Activated CD8-positive, alpha-beta memory T cell treated with anti-CD3 and anti-CD28 coated beads for 36 hours (primary cell): ENCODE results near the gene SLC26A3. TPM values are rescaled to one million over a fixed set of nuclear protein-coding genes. Genes with fewer than 3 reads are reported as not detected.

Experiments used
- CTCF ChIA-PET: fragments of 350-600 bp; sonication (Branson Sonifier 250); formaldehyde crosslinking; loops from one replicate; lab custom pipeline; 2021; ENCODE audit warnings: antibody characterized with exemption; lab: Charles Lee
- POLR2A ChIA-PET: fragments of 350-600 bp; sonication (Branson Sonifier 250); formaldehyde crosslinking; loops from one replicate; lab custom pipeline; 2021; ENCODE audit warnings: antibody characterized with exemption; lab: Charles Lee
- total RNA-seq, 2 experiments: library from RNA; stranded (reverse); gene quantifications; one replicate each; pipeline ENCODE4 v1.2.3, GENCODE V29; 2021

The SLC26A3 gene
- total RNA-seq, 2 experiments from 2014 or later = not detected

- ChIA-PET CTCF (no interaction called here), POLR2A (no interaction called here)
These were observed 21.8 kb upstream of the SLC26A3 start for GRCh38 chr7:107824858-107825257.

- POLR2A ChIA-PET = no interaction called here
- CTCF ChIA-PET = no interaction called here
These were observed 15.6 kb upstream of the SLC26A3 start for GRCh38 chr7:107818622-107819021.

- ChIA-PET POLR2A (interaction anchor here (0.9 kb wide), 1 partner anchor 73 kb away, joined by 4 read pairs; no protein-coding TSS in a partner anchor), CTCF (interaction anchor here (1.8 kb wide), 1 partner anchor 73 kb away, joined by 6 read pairs; the partner anchor contains the start of gene CBLL1)
These were observed 13.1 kb upstream of the SLC26A3 start for GRCh38 chr7:107816011-107816566.

- CTCF ChIA-PET = interaction anchor here (1.8 kb wide), 1 partner anchor 72 kb away, joined by 6 read pairs; the partner anchor contains the start of gene CBLL1
- POLR2A ChIA-PET = interaction anchor here (0.9 kb wide), 1 partner anchor 72 kb away, joined by 4 read pairs; no protein-coding TSS in a partner anchor
These were observed 12.3 kb upstream of the SLC26A3 start for GRCh38 chr7:107815254-107815882.

GRCh38 chr7:107813524-107813923 is 10.5 kb upstream of the SLC26A3 start:
- POLR2A ChIA-PET = no interaction called here
- CTCF ChIA-PET = no interaction called here

GRCh38 chr7:107811934-107812333 is 8.9 kb upstream of the SLC26A3 start:
- POLR2A ChIA-PET = no interaction called here
- CTCF ChIA-PET = interaction anchor here (0.6 kb wide), 1 partner anchor 80 kb away, joined by 3 read pairs; no protein-coding TSS in a partner anchor

GRCh38 chr7:107810626-107811025 is 7.6 kb upstream of the SLC26A3 start:
- ChIA-PET POLR2A (no interaction called here), CTCF (no interaction called here)

- CTCF ChIA-PET = no interaction called here
- POLR2A ChIA-PET = no interaction called here
These were observed 6.2 kb upstream of the SLC26A3 start for GRCh38 chr7:107809179-107809578.

- ChIA-PET POLR2A (no interaction called here), CTCF (interaction anchor here (0.6 kb wide), 1 partner anchor 435 kb away, joined by 7 read pairs; no protein-coding TSS in a partner anchor)
These were observed 3.3 kb downstream of the SLC26A3 start for GRCh38 chr7:107799647-107800264.

GRCh38 chr7:107792364-107792763 is 10.7 kb downstream of the SLC26A3 start:
- CTCF ChIA-PET = no interaction called here

GRCh38 chr7:107789647-107790046 is 13.4 kb downstream of the SLC26A3 start:
- POLR2A ChIA-PET = no interaction called here
- CTCF ChIA-PET = no interaction called here

More at GRCh38 chr7:107792364-107792763, 10.7 kb downstream of the SLC26A3 start:
- POLR2A ChIA-PET = no interaction called here

GRCh38 chr7:107788662-107789061 is 14.4 kb downstream of the SLC26A3 start:
- CTCF ChIA-PET = no interaction called here
- POLR2A ChIA-PET = no interaction called here

- POLR2A ChIA-PET = no interaction called here
- CTCF ChIA-PET = no interaction called here
These were observed 14.8 kb downstream of the SLC26A3 start for GRCh38 chr7:107788216-107788615.

- CTCF ChIA-PET = no interaction called here
- POLR2A ChIA-PET = no interaction called here
These were observed 17.1 kb downstream of the SLC26A3 start for GRCh38 chr7:107785926-107786325.

- CTCF ChIA-PET = no interaction called here
- POLR2A ChIA-PET = no interaction called here
These were observed 17.9 kb downstream of the SLC26A3 start for GRCh38 chr7:107785170-107785569.

- ChIA-PET POLR2A (no interaction called here), CTCF (no interaction called here)
These were observed 19.4 kb downstream of the SLC26A3 start for GRCh38 chr7:107783648-107784047.

GRCh38 chr7:107782374-107782773 is 20.6 kb downstream of the SLC26A3 start:
- POLR2A ChIA-PET = no interaction called here
- CTCF ChIA-PET = interaction anchor here (0.6 kb wide), 1 partner anchor 179 kb away, joined by 3 read pairs; no protein-coding TSS in a partner anchor

GRCh38 chr7:107779647-107780099 is 23.4 kb downstream of the SLC26A3 start:
- CTCF ChIA-PET = no interaction called here

GRCh38 chr7:107778283-107778682 is 24.7 kb downstream of the SLC26A3 start:
- POLR2A ChIA-PET = no interaction called here

More at GRCh38 chr7:107779647-107780099, 23.4 kb downstream of the SLC26A3 start:
- POLR2A ChIA-PET = no interaction called here

GRCh38 chr7:107777702-107778101 is 25.3 kb downstream of the SLC26A3 start:
- ChIA-PET CTCF (interaction anchor here (1.0 kb wide), 1 partner anchor 98 kb away, joined by 5 read pairs; no protein-coding TSS in a partner anchor), POLR2A (no interaction called here)

More at GRCh38 chr7:107778283-107778682, 24.7 kb downstream of the SLC26A3 start:
- CTCF ChIA-PET = interaction anchor here (1.0 kb wide), 1 partner anchor 97 kb away, joined by 5 read pairs; no protein-coding TSS in a partner anchor
